IgD-negative memory B cell (primary cell): ENCODE results near the gene ZNF302. TPM values are rescaled to one million over a fixed set of nuclear protein-coding genes. Genes with fewer than 3 reads are reported as not detected.
A peak's percentile ranks its signal among the peaks of the same experiment; 100 is the strongest.
"Not testable (repeated sequence)": the region's sequence is repeated elsewhere in the genome, so short reads cannot be mapped to it uniquely, and the experiment has no call there.

Experiments used
- H3K27ac Mint-ChIP-seq, 3 donors: one replicate each; pipeline ENCODE4 v1.8.0; 2020 to 2022; ENCODE audit warnings: mild to moderate bottlenecking in 3 of 3, mixed read lengths in 3 of 3, moderate library complexity in 1 of 3
- H3K27me3 Mint-ChIP-seq: one replicate; pipeline ENCODE4 v1.8.0; 2021; ENCODE audit warnings: mixed read lengths
- H3K36me3 Mint-ChIP-seq: one replicate; pipeline ENCODE4 v1.8.0; 2020; ENCODE audit warnings: mild to moderate bottlenecking, mixed read lengths
- H3K4me1 Mint-ChIP-seq, 3 donors: one replicate each; pipeline ENCODE4 v1.8.0; 2020 to 2022; ENCODE audit warnings: mixed read lengths in 3 of 3, mild to moderate bottlenecking in 1 of 3
- H3K4me3 Mint-ChIP-seq, 4 donors: one replicate each; pipeline ENCODE4 v1.8.0; 2020 to 2022; ENCODE audit warnings: mild to moderate bottlenecking in 4 of 4, mixed read lengths in 4 of 4, moderate library complexity in 3 of 4
- H3K9me3 Mint-ChIP-seq, 3 donors: one replicate each; pipeline ENCODE4 v1.8.0; 2020 to 2021; ENCODE audit warnings: mixed read lengths in 3 of 3, mild to moderate bottlenecking in 1 of 3
- polyA plus RNA-seq: library from polyadenylated mRNA; unstranded; fragments of 300-500 nt; fragmentation: Illumina TruSeq; gene quantifications from one replicate; pipeline ENCODE4 v1.2.3, GENCODE V29; 2021

Gene ZNF302
- polyA plus RNA-seq, result 13.1 TPM

DNA sequence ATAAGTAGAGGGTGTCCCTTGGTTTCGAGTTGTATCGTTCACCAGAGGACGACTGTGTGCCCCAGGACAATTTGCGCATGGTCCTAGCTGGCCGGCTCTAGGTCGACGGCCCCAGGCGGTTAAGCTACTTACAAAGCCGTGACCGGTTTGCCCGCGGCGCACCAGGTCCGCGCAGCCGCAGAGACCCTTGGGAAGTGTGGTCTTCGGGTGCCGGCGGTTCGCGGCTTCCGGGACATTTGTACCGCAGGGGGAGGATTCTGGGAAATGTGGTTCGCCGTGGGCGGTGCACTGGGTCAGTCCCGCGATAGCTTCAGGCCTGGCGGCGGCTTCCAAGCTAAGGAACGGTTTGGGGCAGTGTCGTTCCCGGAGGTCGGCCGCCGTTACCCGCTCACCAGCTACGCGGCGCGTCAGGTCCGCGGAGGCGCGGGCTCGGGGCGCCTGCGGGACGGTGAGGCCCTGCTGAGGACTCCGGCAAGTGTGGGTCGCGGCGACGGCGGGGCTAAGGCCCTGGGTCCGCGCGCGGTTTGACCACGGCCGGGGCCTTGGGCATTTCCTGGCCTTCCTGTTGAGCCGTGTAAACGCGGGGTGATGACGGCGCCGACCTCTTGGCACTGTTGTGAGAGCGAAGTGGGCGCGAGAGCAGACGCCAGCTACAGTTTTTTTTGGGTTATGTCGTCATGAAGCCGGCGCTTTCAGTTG is at the start of gene ZNF302:
Gene ZNF302, plus strand, starts transcription at position 293 of the 699 bp plus-strand sequence. CDS start 1,127 bp downstream, outside the sequence.
- peaks cover 19% of the 10 kb centered on the region for H3K36me3 Mint-ChIP-seq
- no peaks in the 10 kb centered on the region for H3K27me3 Mint-ChIP-seq
- H3K4me1 Mint-ChIP-seq, result peaks cover 11 to 22% (median 13%) of the 10 kb centered on the region in 3 donors
- peaks cover 6 to 14% (median 9%) of the 10 kb centered on the region in 3 donors for H3K9me3 Mint-ChIP-seq
- H3K4me3 Mint-ChIP-seq, result peak within 1 kb of the TSS; percentile 95 to 99 (median 98)
- H3K27ac Mint-ChIP-seq, result peak within 1 kb of the TSS; percentile 93 to 100 (median 99)

DNA sequence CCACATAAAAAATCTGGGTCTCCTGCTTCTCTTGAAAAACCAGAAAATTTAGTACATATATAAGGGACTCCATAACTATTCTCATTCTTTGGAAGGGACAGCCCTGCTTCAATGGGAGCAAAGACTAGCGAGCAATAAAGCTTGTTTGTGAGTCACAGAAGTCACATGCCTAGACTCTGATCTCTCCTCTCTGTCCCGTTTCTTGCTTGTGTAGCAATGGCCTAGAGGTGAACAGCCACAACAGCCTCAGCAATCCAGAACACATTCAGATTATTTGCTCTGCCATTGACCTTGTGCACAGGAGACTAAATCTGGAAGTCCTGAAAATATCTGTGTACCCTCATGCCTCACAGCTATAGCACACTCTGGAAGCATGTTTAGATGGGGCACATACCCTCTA is 43.7 kb upstream of the ZNF302 start:
- Mint-ChIP-seq H3K9me3 (peaks cover 5 to 24% (median 12%) of the 10 kb centered on the region in 3 donors), H3K4me3 (no peak overlapping the region), H3K4me1 (no peaks in the 10 kb centered on the region), H3K27me3 (no peaks in the 10 kb centered on the region), H3K27ac (no peak overlapping the region), H3K36me3 (peaks cover 2% of the 10 kb centered on the region)

DNA sequence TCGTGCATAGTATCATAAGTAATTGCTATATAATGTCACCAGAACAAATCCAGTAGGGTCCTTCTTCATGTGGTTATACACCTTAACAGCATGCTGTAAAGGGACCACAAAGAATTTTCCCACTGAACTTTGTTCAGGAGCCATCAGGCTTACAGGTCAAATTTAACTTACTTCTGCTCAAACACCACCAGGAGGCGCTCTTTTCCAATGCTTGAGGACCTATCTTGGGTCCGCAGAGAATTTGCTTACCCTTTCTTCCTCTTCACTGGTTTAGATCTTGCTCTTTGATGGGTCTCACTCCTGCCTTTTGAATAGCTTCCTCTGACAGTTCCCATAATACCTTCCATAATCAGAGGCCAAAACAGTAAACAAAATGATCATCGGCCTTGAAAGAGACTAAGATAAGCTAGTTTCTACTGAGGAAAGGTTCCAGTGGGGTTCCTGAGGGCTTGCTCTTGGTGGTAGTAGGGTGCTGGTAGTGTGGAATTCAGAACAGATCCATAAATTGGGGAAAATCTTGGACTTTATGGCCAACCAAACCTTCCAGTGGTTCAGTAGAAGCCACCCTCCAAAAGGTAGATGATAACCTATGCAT is 37.9 kb upstream of the ZNF302 start:
- Mint-ChIP-seq H3K36me3 (no peaks in the 10 kb centered on the region), H3K4me1 (peaks cover 0 to 3% (median 0%) of the 10 kb centered on the region in 3 donors), H3K9me3 (peaks cover 0 to 10% (median 8%) of the 10 kb centered on the region in 3 donors), H3K4me3 (no peak overlapping the region), H3K27ac (no peak overlapping the region), H3K27me3 (no peaks in the 10 kb centered on the region)

DNA sequence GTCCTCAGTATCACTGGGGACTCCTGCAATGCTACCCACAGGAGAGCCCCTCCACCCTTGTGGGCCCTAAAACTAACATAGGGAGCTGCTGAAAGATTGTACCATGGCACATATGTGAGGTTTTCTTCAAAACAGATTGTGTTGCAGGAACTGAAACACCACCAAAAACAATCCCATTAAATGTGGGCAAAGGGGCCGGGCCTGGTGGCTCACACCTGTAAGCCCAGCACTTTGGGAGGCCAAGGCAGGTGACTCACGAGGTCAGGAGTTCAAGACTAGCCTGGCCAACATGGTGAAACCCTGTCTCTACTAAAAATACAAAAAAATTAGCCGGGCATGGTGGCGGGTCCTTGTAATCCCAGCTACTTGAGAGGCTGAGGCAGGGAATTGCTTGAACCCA is 35.2 kb upstream of the ZNF302 start:
- Mint-ChIP-seq H3K4me1 (peaks cover 0 to 3% (median 0%) of the 10 kb centered on the region in 3 donors), H3K36me3 (no peaks in the 10 kb centered on the region), H3K9me3 (no peaks in the 10 kb centered on the region), H3K4me3 (no peak overlapping the region), H3K27me3 (no peaks in the 10 kb centered on the region), H3K27ac (no peak overlapping the region)

DNA sequence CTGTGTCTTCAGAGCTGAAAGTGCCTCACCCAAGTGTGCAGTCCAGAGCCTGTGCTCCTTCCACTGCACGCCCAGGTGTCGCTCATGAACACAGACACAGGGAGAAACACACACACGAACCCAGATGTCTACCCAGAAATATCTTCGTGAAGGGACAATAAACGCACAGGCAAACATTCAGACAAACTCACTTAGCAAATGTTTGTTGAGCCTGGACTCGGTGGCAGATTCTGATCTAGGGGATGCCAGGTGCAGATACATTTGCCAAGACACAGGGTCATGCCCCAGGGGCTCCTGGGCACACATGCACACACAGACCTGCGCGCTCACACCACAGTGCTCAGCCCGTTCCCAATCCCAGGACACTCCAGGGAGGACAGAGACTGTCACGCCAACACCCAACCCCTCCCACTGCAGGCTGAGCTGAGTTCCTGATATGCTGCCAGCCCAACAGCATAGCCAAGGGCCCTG is 32.5 kb upstream of the ZNF302 start:
- peak overlapping the region in 1 of 3 donors; percentile 11 for H3K27ac Mint-ChIP-seq
- no peaks in the 10 kb centered on the region for H3K9me3 Mint-ChIP-seq
- H3K4me1 Mint-ChIP-seq, result no peaks in the 10 kb centered on the region
- H3K36me3 Mint-ChIP-seq, result peaks cover 4% of the 10 kb centered on the region
- H3K4me3 Mint-ChIP-seq, result no peak overlapping the region
- no peaks in the 10 kb centered on the region for H3K27me3 Mint-ChIP-seq

DNA sequence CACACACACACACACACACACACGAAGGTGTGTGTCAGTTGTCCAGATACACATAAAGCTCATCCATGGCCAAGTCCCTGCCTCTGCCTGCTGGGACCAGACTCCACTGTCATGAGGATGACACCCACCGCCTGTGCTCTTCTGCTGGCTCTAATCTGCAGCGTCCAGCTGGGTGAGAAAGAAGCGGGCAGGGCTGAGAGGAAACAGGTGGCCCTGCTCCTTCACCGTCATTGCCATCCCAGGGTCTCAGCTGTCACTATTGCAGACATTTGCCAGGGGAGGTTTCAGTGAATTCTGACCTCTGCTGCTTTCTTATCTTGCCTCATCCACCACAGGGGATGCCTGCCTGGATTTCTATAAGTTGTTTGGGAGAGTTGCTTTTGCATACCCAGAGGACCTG is 31.9 kb upstream of the ZNF302 start:
- Mint-ChIP-seq H3K9me3 (peaks cover 0 to 2% (median 0%) of the 10 kb centered on the region in 3 donors), H3K27me3 (no peaks in the 10 kb centered on the region), H3K36me3 (peaks cover 4% of the 10 kb centered on the region), H3K4me3 (no peak overlapping the region), H3K27ac (no peak overlapping the region), H3K4me1 (no peaks in the 10 kb centered on the region)

DNA sequence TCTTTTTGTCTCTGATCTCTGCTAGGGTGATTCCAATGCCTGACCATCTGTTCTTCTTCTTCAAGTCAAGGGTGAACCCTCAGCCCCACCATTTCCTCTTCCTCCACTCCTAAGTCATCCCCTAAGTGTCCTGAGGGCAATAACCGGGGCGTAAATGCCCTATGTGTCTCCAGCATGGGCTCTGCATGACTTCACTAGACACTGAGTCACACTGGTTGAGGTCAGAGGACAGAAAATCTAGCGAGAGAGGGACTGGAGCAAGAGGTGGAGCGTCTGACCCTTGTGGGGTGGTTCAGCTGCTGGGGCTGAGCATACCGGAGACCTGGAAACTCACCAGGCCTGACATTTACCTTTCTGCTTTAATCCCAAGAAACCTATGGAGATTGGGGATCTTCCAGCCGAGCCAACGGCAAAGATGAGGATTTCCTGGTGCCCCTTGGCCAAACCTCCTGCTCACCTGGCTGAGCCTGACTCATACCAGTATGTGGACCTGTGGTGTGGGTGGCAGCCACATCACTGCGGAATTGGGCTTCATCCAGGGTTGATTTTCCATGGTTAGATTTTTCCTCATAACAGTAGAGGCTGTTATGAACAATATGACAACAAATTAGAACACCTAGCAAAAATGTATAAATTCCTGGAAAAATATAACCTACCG is 27.5 kb upstream of the ZNF302 start:
- H3K9me3 Mint-ChIP-seq, result peaks cover 0 to 20% (median 10%) of the 10 kb centered on the region in 3 donors

DNA sequence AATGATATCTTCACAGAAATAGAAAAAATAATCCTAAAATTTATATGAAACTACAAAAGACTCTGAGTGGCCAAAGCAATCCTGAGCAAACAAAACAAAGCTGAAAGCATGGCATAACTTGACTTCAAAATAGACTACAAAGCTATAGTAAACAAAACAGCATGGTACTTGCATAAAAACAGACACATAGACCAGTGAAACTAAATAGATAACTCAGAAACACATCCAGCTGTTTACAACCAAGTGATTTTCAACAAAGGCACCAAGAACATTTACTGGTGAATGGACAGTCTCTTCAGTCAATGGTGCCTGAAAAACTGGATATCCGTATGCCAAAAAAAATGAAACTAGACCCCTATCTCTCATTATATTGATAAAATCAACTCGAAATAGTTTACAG is 25.7 kb upstream of the ZNF302 start:
- Mint-ChIP-seq H3K4me1 (peaks cover 0 to 4% (median 3%) of the 10 kb centered on the region in 3 donors), H3K27me3 (no peaks in the 10 kb centered on the region), H3K9me3 (peaks cover 4 to 20% (median 18%) of the 10 kb centered on the region in 3 donors), H3K4me3 (no peak overlapping the region), H3K27ac (no peak overlapping the region), H3K36me3 (peaks cover 9% of the 10 kb centered on the region)

More for the DNA sequence above, 27.5 kb upstream of the ZNF302 start:
- Mint-ChIP-seq H3K4me1 (peaks cover 0 to 4% (median 3%) of the 10 kb centered on the region in 3 donors), H3K36me3 (peaks cover 6% of the 10 kb centered on the region), H3K27ac (no peak overlapping the region), H3K27me3 (no peaks in the 10 kb centered on the region), H3K4me3 (no peak overlapping the region)

DNA sequence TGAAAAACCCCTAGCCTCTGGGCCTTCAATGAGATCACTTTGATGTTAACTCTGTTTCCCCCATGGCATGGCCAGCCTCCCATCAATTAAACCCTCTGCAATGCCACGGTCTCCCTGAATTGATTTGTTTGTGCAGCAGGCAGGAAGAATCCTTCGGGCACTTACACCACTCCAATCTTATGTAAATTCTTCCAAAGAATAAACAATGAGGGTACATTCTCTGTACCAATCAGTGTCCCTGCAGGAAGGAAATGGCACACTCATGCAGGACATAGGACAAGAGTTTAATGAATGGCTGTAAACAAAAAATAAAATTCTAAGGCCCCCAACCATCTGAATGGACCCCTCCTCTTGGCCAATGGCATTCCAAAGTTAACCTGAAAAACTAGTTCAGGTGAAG is 22.7 kb upstream of the ZNF302 start:
- Mint-ChIP-seq H3K27ac (no peak overlapping the region), H3K4me1 (peaks cover 0 to 4% (median 3%) of the 10 kb centered on the region in 3 donors), H3K27me3 (peaks cover 4% of the 10 kb centered on the region), H3K9me3 (peaks cover 4 to 25% (median 20%) of the 10 kb centered on the region in 3 donors), H3K36me3 (peaks cover 9% of the 10 kb centered on the region), H3K4me3 (no peak overlapping the region)

DNA sequence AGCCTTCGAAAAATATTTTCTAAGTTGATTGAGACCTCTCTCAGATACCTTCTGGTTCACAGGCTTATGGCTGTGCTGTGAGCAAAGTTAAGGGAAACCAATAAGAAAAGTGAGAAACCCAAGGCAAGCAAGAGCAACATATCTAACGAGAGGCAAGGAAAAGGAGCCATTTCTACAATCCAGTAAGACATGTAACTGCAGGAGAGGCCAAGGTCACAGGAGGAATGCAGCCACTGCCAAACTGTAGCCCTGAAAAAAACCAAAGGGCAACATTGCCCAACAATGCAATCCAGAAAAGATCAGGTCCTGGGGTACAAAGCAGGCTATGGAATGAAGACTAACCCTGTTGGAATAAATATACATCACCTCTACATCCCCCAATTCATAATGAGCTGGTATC is 21.8 kb upstream of the ZNF302 start:
- Mint-ChIP-seq H3K9me3 (peaks cover 4 to 25% (median 17%) of the 10 kb centered on the region in 3 donors), H3K27ac (no peak overlapping the region), H3K4me3 (peak overlapping the region in 1 of 4 donors; percentile 68), H3K36me3 (peaks cover 11% of the 10 kb centered on the region), H3K4me1 (peaks cover 0 to 4% (median 3%) of the 10 kb centered on the region in 3 donors), H3K27me3 (peaks cover 4% of the 10 kb centered on the region)

DNA sequence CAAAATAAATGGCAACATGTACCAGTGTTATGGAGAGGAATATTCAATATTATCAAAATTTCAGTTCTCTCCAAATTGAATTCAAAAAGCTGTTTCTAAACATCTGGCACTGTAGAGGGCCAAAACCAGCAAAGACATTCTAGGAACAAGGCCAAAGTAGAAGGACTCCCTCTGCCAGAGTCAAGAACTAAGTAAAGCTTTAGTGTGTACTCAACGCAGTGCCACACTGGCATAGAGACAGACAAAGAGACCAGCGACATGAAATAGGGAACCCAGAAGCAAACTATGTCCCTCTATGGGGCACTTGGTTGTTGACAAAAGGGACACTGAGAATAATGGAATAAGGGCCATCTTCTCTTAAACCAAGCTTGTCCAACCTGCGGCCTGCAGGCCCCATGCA is 16.1 kb upstream of the ZNF302 start:
- H3K9me3 Mint-ChIP-seq, result peaks cover 0 to 11% (median 0%) of the 10 kb centered on the region in 3 donors
- no peak overlapping the region for H3K4me3 Mint-ChIP-seq
- peaks cover 7% of the 10 kb centered on the region for H3K36me3 Mint-ChIP-seq
- H3K4me1 Mint-ChIP-seq, result peaks cover 0 to 9% (median 8%) of the 10 kb centered on the region in 3 donors
- H3K27me3 Mint-ChIP-seq, result peaks cover 4% of the 10 kb centered on the region
- H3K27ac Mint-ChIP-seq, result no peak overlapping the region

DNA sequence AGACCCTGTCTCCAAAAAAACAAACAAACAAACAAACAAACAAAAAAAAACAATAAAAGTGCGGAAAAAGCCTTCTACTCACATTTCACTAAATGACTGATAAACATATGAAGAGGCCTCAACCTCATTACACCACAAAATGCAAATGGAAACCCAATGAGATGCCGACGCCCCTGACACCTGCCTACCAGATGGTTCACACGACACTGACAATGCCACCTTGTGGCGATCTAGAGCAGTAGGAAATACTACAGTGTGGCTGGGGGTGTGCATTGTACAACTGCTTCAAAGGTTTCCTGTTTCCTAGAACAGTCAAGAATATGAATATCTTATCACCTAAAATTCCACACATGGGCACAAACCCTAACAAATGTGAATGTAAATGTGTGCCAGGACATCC is 14.6 kb upstream of the ZNF302 start:
- H3K27ac Mint-ChIP-seq, result peak overlapping the region in 1 of 3 donors; percentile 11
- H3K4me3 Mint-ChIP-seq, result peak overlapping the region in 1 of 4 donors; percentile 30
- peaks cover 0 to 11% (median 9%) of the 10 kb centered on the region in 3 donors for H3K4me1 Mint-ChIP-seq
- H3K9me3 Mint-ChIP-seq, result peaks cover 0 to 7% (median 0%) of the 10 kb centered on the region in 3 donors
- H3K36me3 Mint-ChIP-seq, result peaks cover 5% of the 10 kb centered on the region
- peaks cover 4% of the 10 kb centered on the region for H3K27me3 Mint-ChIP-seq

DNA sequence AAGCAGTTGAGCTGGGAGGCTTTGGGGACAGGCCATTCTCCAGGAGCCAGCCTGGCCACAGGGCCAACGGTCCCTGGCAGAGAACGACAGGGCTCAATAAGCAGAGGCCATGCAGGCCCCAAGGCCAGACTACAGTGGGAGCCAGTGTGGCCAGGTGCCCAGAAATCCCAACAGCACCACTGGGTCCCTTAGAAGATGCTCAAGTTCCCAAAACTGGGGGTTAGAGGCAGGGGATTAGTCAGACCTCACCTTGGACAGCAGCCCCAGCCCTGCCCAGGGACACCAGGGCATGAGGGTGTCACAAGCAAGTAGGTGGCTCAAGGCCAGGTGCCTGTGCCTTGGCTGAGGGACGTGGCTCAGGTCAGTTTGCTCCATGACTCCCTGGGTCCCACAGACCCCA is 13.3 kb upstream of the ZNF302 start:
- no peak overlapping the region for H3K4me3 Mint-ChIP-seq
- H3K36me3 Mint-ChIP-seq, result peaks cover 2% of the 10 kb centered on the region
- peaks cover 4% of the 10 kb centered on the region for H3K27me3 Mint-ChIP-seq
- no peak overlapping the region for H3K27ac Mint-ChIP-seq
- H3K9me3 Mint-ChIP-seq, result peaks cover 0 to 5% (median 0%) of the 10 kb centered on the region in 3 donors
- peaks cover 0 to 11% (median 9%) of the 10 kb centered on the region in 3 donors for H3K4me1 Mint-ChIP-seq

DNA sequence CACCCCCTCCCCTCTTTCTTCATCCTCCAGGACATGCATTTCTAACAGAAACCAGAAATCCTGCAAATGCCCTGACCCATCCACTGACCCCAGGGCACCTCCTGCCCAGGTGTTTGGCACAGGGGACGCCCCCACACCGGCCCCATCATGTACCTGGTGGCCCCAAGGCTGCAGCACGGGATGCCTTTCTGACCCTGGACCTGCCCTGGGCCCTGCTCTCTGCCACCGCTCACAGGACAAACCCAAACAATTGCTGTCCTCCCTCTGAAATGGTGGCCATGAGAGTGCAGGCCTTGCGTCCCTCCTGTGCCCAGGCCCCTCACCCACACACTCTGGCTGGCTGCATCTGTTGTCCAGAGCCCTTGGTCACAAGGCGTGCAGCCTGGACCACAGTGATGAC is 12.6 kb upstream of the ZNF302 start:
- Mint-ChIP-seq H3K27me3 (no peaks in the 10 kb centered on the region), H3K4me1 (peaks cover 0 to 11% (median 9%) of the 10 kb centered on the region in 3 donors), H3K36me3 (peaks cover 2% of the 10 kb centered on the region), H3K27ac (no peak overlapping the region), H3K9me3 (peaks cover 0 to 5% (median 0%) of the 10 kb centered on the region in 3 donors), H3K4me3 (no peak overlapping the region)

DNA sequence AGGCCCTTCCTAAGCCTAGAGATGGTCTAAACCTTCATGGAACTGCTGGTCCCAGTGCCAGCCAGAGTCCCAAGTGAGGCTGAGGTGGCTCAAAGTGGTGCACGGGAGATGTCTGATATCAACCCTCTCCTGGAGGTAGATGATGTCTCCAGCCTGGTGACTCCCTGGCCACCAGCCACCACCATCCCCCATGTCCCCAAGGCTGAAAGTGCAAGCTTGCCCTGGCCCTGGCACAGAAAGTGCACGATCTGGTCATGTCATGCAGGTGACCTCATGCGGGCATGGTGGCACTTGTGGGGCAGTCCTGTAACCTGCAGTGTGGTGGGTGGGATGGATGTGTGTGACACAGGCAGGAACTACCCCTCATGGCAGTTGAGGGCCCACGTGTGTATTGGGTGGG is 12.2 kb upstream of the ZNF302 start:
- not testable (repeated sequence) for H3K9me3 Mint-ChIP-seq, H3K27me3 Mint-ChIP-seq, H3K27ac Mint-ChIP-seq, H3K36me3 Mint-ChIP-seq
- H3K4me1 Mint-ChIP-seq, result peaks cover 0 to 11% (median 9%) of the 10 kb centered on the region in 3 donors
- peak overlapping the region in 1 of 4 donors; percentile 53 for H3K4me3 Mint-ChIP-seq
